Colonic mucosa (tissue), 4 donors: Measurements from ENCODE around the gene UTS2B. TPM values are rescaled to one million over a fixed set of nuclear protein-coding genes. Genes with fewer than 3 reads are reported as not detected.

Experiments
- DNase-seq: peaks from one replicate; pipeline ENCODE4 v3.0.0-alpha.2; 2020
- H3K27ac ChIP-seq: fragments of 200-600 bp; one replicate; pipeline ENCODE4 v1.8.0; 2021
- H3K27me3 ChIP-seq: fragments of 200-600 bp; one replicate; pipeline ENCODE4 v1.8.0; 2021
- H3K36me3 ChIP-seq: fragments of 200-600 bp; one replicate; pipeline ENCODE4 v1.8.0; 2021
- H3K4me1 ChIP-seq: fragments of 200-600 bp; one replicate; pipeline ENCODE4 v1.8.0; 2021; ENCODE audit warnings: mild to moderate bottlenecking
- H3K4me3 ChIP-seq: fragments of 200-600 bp; one replicate; pipeline ENCODE4 v1.8.0; 2021
- H3K9ac ChIP-seq, 2 donors: one replicate each; pipeline ENCODE4 v1.7.0; 2013; ENCODE audit warnings: control low read depth in 2 of 2, low read depth in 2 of 2, low read length in 2 of 2
- H3K9me3 ChIP-seq: fragments of 200-600 bp; one replicate; pipeline ENCODE4 v1.8.0; 2021
- CTCF ChIP-seq: fragments of 200-600 bp; IDR thresholded peaks from one replicate; pipeline ENCODE4 v1.8.0; 2022; ENCODE audit warnings: antibody characterized with exemption, mild to moderate bottlenecking
- intact Hi-C: fragments of 100-400 bp; cut with DNase I; formaldehyde crosslinking; loops from one replicate; pipeline ENCODE4 v1.14.1; 2022
- total RNA-seq, 2 donors: library from RNA; stranded (reverse); fragmentation: NEBNext Ultra II Directional in 1 of 2; extraction: Animal tissue kit (Norgen Biotek cat#: 25700) in 1 of 2; gene quantifications; one replicate each; pipeline ENCODE4 v1.2.1, GENCODE V29; 2021
- donor health status: healthy.
- donor health status: DM: no; HTN: no; CAD: no.
- donor health status: DM: no; HTN: no; CAD: no.

Gene UTS2B
- total RNA-seq, 2 donors from 2014 or later, result 0.69 TPM; not detected in 1

- Histone ChIP-seq H3K27ac (no peak overlapping the region), H3K9ac (no peak overlapping the region), H3K27me3 (no peaks in the 10 kb centered on the region), H3K4me1 (no peaks in the 10 kb centered on the region), H3K4me3 (no peak overlapping the region), H3K9me3 (no peaks in the 10 kb centered on the region), H3K36me3 (no peaks in the 10 kb centered on the region)
- intact Hi-C loops, result loop anchor here (10.0 kb wide), 1 partner anchor 149 kb away; no protein-coding TSS in a partner anchor
- no peak for DNase-seq
- no peak for TF ChIP-seq CTCF
Observed at GRCh38 chr3:191235331-191236314, 94.7 kb downstream of the UTS2B start.

GRCh38 chr3:191234216-191234615 lies 96.1 kb downstream of the UTS2B start:
- Histone ChIP-seq H3K36me3 (no peaks in the 10 kb centered on the region), H3K27ac (no peak overlapping the region), H3K9me3 (no peaks in the 10 kb centered on the region), H3K9ac (no peak overlapping the region), H3K4me1 (no peaks in the 10 kb centered on the region), H3K4me3 (no peak overlapping the region), H3K27me3 (no peaks in the 10 kb centered on the region)
- no peak for TF ChIP-seq CTCF
- intact Hi-C loops, result loop anchor here (10.0 kb wide), 1 partner anchor 151 kb away; no protein-coding TSS in a partner anchor
- DNase-seq, result no peak

GRCh38 chr3:191227541-191227940 lies 102.8 kb downstream of the UTS2B start:
- H3K27me3 ChIP-seq, result no peaks in the 10 kb centered on the region
- H3K9ac ChIP-seq, result no peak overlapping the region
- no peak overlapping the region for H3K4me3 ChIP-seq
- no peaks in the 10 kb centered on the region for H3K36me3 ChIP-seq
- H3K4me1 ChIP-seq, result no peaks in the 10 kb centered on the region
- H3K9me3 ChIP-seq, result no peaks in the 10 kb centered on the region
- no peak for DNase-seq
- intact Hi-C loops, result no loop called here
- H3K27ac ChIP-seq, result no peak overlapping the region
- no peak for TF ChIP-seq CTCF

- Histone ChIP-seq H3K36me3 (no peaks in the 10 kb centered on the region), H3K9me3 (no peaks in the 10 kb centered on the region), H3K4me1 (no peaks in the 10 kb centered on the region), H3K9ac (no peak overlapping the region), H3K27ac (no peak overlapping the region), H3K27me3 (no peaks in the 10 kb centered on the region), H3K4me3 (no peak overlapping the region)
- TF ChIP-seq CTCF, result no peak
- DNase-seq, result no peak
- intact Hi-C loops, result no loop called here
Observed at GRCh38 chr3:191221638-191222037, 108.7 kb downstream of the UTS2B start.

- no peak for TF ChIP-seq CTCF
- intact Hi-C loops, result no loop called here
- no peak overlapping the region for H3K4me3 ChIP-seq
- no peaks in the 10 kb centered on the region for H3K4me1 ChIP-seq
- H3K27me3 ChIP-seq, result no peaks in the 10 kb centered on the region
- no peak for DNase-seq
- no peak overlapping the region for H3K9ac ChIP-seq
- no peaks in the 10 kb centered on the region for H3K9me3 ChIP-seq
- no peak overlapping the region for H3K27ac ChIP-seq
- no peaks in the 10 kb centered on the region for H3K36me3 ChIP-seq
Observed at GRCh38 chr3:191220908-191221307, 109.4 kb downstream of the UTS2B start.
